H1 (cell line): ENCODE measurements around the gene ASAP2. TPM values are rescaled to one million over a fixed set of nuclear protein-coding genes. Genes with fewer than 3 reads are reported as not detected.

Experiments used
- BACH1 ChIP-seq: IDR thresholded peaks from 2 replicates; pipeline ENCODE4 v1.6.1; 2012; ENCODE audit warnings: low read length, improper control_type of control experiment
- RFX5 ChIP-seq: IDR thresholded peaks from 2 replicates; pipeline ENCODE4 v1.6.1; 2011; ENCODE audit warnings: low read depth, low read length, improper control_type of control experiment, borderline replicate concordance
- RNF2 ChIP-seq: fragments of 200-900, 300-1000 bp; sonication (generic); IDR thresholded peaks from 2 replicates; pipeline ENCODE4 v1.7.1; 2016; ENCODE audit warnings: borderline replicate concordance, low read depth, mild to moderate bottlenecking, antibody characterized with exemption, low read length; ENCODE audit not compliant: poor library complexity, severe bottlenecking; ENCODE audit errors: missing control alignments
- SP1 ChIP-seq: IDR thresholded peaks from 2 replicates; pipeline ENCODE4 v1.6.1; 2011; ENCODE audit warnings: low read depth, low read length
- SP4 ChIP-seq: IDR thresholded peaks from 2 replicates; pipeline ENCODE4 v1.6.1; 2012; ENCODE audit warnings: low read length, inconsistent platforms
- SRF ChIP-seq: IDR thresholded peaks from 2 replicates; pipeline ENCODE4 v1.6.1; 2011; ENCODE audit warnings: mild to moderate bottlenecking, low read depth, low read length, moderate library complexity
- polyA plus RNA-seq, 7 experiments: library from polyadenylated mRNA; depleted of rRNA in 3 of 7; stranded (reverse) in 5 of 7; unstranded in 2 of 7; fragments of >200 nt in 5 of 7; fragments of 200-250 nt in 2 of 7; gene quantifications; 1 replicate in 5 of 7; 2 replicates in 1 of 7; 4 replicates in 1 of 7; pipeline versions ENCODE4 v1.2.1 to v1.2.3, GENCODE V29; 2011 to 2013; ENCODE audit warnings: missing spikeins in 2 of 7, mixed read lengths in 2 of 7
- total RNA-seq: library from RNA; stranded (reverse); fragmentation: NEBNext Ultra II Directional; extraction: Animal tissue kit (Norgen Biotek cat#: 25700); gene quantifications from 2 replicates; pipeline ENCODE4 v1.2.1, GENCODE V29; 2021

The ASAP2 gene
- total and polyA plus RNA-seq, 2 of the 8 experiments (the other 6 are each of a cell fraction or from before 2014, with no cell fraction given): 10.2 to 18.7 TPM

- TF ChIP-seq BACH1 (no peak), SP1 (no peak), RFX5 (no peak), SRF (no peak), SP4 (no peak), RNF2 (no peak)
These were observed 57.7 kb downstream of the ASAP2 start (continued) for GRCh38 chr2:9264301-9264700.
